Spinal cord (tissue), 10 donors: ENCODE results near the gene HBG1. TPM values are rescaled to one million over a fixed set of nuclear protein-coding genes. Genes with fewer than 3 reads are reported as not detected.

Experiments
- DNase-seq, 6 donors: peaks; one replicate each; pipeline versions ENCODE4 v3.0.0 to v3.0.0-alpha.2; 2013 to 2015; ENCODE audit warnings: low spot score in 6 of 6, low read depth in 4 of 6
- H3K27ac ChIP-seq: one replicate; pipeline ENCODE4 v1.5.1; 2013; ENCODE audit warnings: low read depth, low read length, control low read depth
- H3K27me3 ChIP-seq: one replicate; pipeline ENCODE4 v1.6.1; 2013; ENCODE audit warnings: low read length; ENCODE audit not compliant: control insufficient read depth, insufficient read depth
- H3K36me3 ChIP-seq: one replicate; pipeline ENCODE4 v1.6.1; 2013; ENCODE audit warnings: low read length; ENCODE audit not compliant: control insufficient read depth, insufficient read depth
- H3K4me1 ChIP-seq: one replicate; pipeline ENCODE4 v1.6.1; 2013; ENCODE audit warnings: low read length; ENCODE audit not compliant: control insufficient read depth, insufficient read depth
- H3K4me3 ChIP-seq: one replicate; pipeline ENCODE4 v1.5.1; 2013; ENCODE audit warnings: low read depth, low read length, control low read depth
- H3K9me3 ChIP-seq: one replicate; pipeline ENCODE4 v1.6.1; 2013; ENCODE audit warnings: low read length; ENCODE audit not compliant: control insufficient read depth, insufficient read depth
- WGBS: methylation state at CpG from one replicate; pipeline ENCODE4 v1.1.5; 2013; ENCODE audit warnings: missing lambda C conversion rate; ENCODE audit not compliant: insufficient coverage; 5-methylcytosine and 5-hydroxymethylcytosine counted together
- polyA plus RNA-seq, 2 donors: library from polyadenylated mRNA; unstranded; fragments of 120-200 nt; gene quantifications; one replicate each; pipeline ENCODE4 v1.2.1, GENCODE V29; 2013; ENCODE audit not compliant: insufficient read length in 2 of 2
- total RNA-seq, 2 donors: library from RNA; depleted of rRNA in 1 of 2; stranded (reverse); fragments of 120-200 nt in 1 of 2; fragments of >200 nt in 1 of 2; gene quantifications; one replicate each; pipeline versions ENCODE4 v1.2.3 to v1.2.4, GENCODE V29; 2013 to 2014
- donor health status: healthy.

HBG1 gene
- total and polyA plus RNA-seq, 4 donors, result 8.9 to 1,550 (median 148) TPM

GRCh38 chr11:5280582-5281102, 31.0 kb upstream of the HBG1 start:
- 74% methylated on average over 3 of the region's 3 CpGs for WGBS
- Histone ChIP-seq H3K4me3 (no peak overlapping the region), H3K27me3 (no peaks in the 10 kb centered on the region), H3K9me3 (no peaks in the 10 kb centered on the region), H3K36me3 (no peaks in the 10 kb centered on the region), H3K27ac (no peak overlapping the region), H3K4me1 (no peaks in the 10 kb centered on the region)
- peak in 2 of 6 donors; percentile 2 to 28 for DNase-seq

GRCh38 chr11:5279471-5280090, 29.9 kb upstream of the HBG1 start:
- WGBS, result 84% methylated on average over 4 of the region's 4 CpGs
- H3K4me1 ChIP-seq, result no peaks in the 10 kb centered on the region

GRCh38 chr11:5277807-5278382, 28.2 kb upstream of the HBG1 start:
- DNase-seq, result no peak
- Histone ChIP-seq H3K27ac (no peak overlapping the region), H3K4me3 (no peak overlapping the region), H3K4me1 (no peaks in the 10 kb centered on the region), H3K9me3 (no peaks in the 10 kb centered on the region), H3K36me3 (no peaks in the 10 kb centered on the region), H3K27me3 (no peaks in the 10 kb centered on the region)
- 100% methylated on average over 1 of the region's 1 CpG for WGBS

More at GRCh38 chr11:5279471-5280090, 29.9 kb upstream of the HBG1 start:
- no peak for DNase-seq
- no peaks in the 10 kb centered on the region for H3K36me3 ChIP-seq
- no peak overlapping the region for H3K4me3 ChIP-seq
- H3K27me3 ChIP-seq, result no peaks in the 10 kb centered on the region
- H3K9me3 ChIP-seq, result no peaks in the 10 kb centered on the region
- H3K27ac ChIP-seq, result no peak overlapping the region

- Histone ChIP-seq H3K27ac (no peak overlapping the region), H3K4me3 (no peak overlapping the region), H3K4me1 (no peaks in the 10 kb centered on the region), H3K27me3 (no peaks in the 10 kb centered on the region), H3K9me3 (no peaks in the 10 kb centered on the region), H3K36me3 (no peaks in the 10 kb centered on the region)
- WGBS, result no CpG with 5 or more reads among the region's 2 CpGs
- no peak for DNase-seq
These were observed 27.0 kb upstream of the HBG1 start for GRCh38 chr11:5276697-5277096.

GRCh38 chr11:5275369-5276110, 25.9 kb upstream of the HBG1 start:
- no CpG with 5 or more reads among the region's 6 CpGs for WGBS
- H3K4me3 ChIP-seq, result no peak overlapping the region
- DNase-seq, result no peak
- H3K4me1 ChIP-seq, result no peaks in the 10 kb centered on the region
- H3K36me3 ChIP-seq, result no peaks in the 10 kb centered on the region
- no peaks in the 10 kb centered on the region for H3K27me3 ChIP-seq
- H3K9me3 ChIP-seq, result no peaks in the 10 kb centered on the region
- H3K27ac ChIP-seq, result no peak overlapping the region

- no peaks in the 10 kb centered on the region for H3K36me3 ChIP-seq
- DNase-seq, result no peak
- WGBS, result 79% methylated on average over 3 of the region's 5 CpGs
- H3K27ac ChIP-seq, result no peak overlapping the region
- H3K27me3 ChIP-seq, result no peaks in the 10 kb centered on the region
- H3K4me1 ChIP-seq, result no peaks in the 10 kb centered on the region
- no peaks in the 10 kb centered on the region for H3K9me3 ChIP-seq
- no peak overlapping the region for H3K4me3 ChIP-seq
These were observed 24.7 kb upstream of the HBG1 start for GRCh38 chr11:5274395-5274794.

- Histone ChIP-seq H3K4me1 (no peaks in the 10 kb centered on the region), H3K4me3 (no peak overlapping the region), H3K27ac (no peak overlapping the region), H3K9me3 (no peaks in the 10 kb centered on the region), H3K36me3 (no peaks in the 10 kb centered on the region), H3K27me3 (no peaks in the 10 kb centered on the region)
- no peak for DNase-seq
- no CpG with 5 or more reads among the region's 4 CpGs for WGBS
These were observed 22.8 kb upstream of the HBG1 start for GRCh38 chr11:5272395-5273017.

- WGBS, result 47% methylated on average over 3 of the region's 4 CpGs
- Histone ChIP-seq H3K27ac (no peak within 1 kb of the TSS), H3K4me1 (no peaks in the 10 kb centered on the region), H3K4me3 (no peak within 1 kb of the TSS), H3K27me3 (no peaks in the 10 kb centered on the region), H3K36me3 (no peaks in the 10 kb centered on the region), H3K9me3 (no peaks in the 10 kb centered on the region)
- no peak for DNase-seq
These were observed 20.1 kb upstream of the HBG1 start, which contains the start of gene HBE1 for GRCh38 chr11:5269715-5270147. Gene HBE1, minus strand, starts transcription at chr11:5269945. Its CDS starts 55 bp downstream, at chr11:5269890.

GRCh38 chr11:5267033-5267563, 17.4 kb upstream of the HBG1 start:
- WGBS, result 97% methylated on average over 2 of the region's 2 CpGs
- Histone ChIP-seq H3K36me3 (no peaks in the 10 kb centered on the region), H3K4me1 (no peaks in the 10 kb centered on the region), H3K9me3 (no peaks in the 10 kb centered on the region), H3K27ac (no peak overlapping the region), H3K27me3 (no peaks in the 10 kb centered on the region), H3K4me3 (no peak overlapping the region)
- DNase-seq, result no peak
